Measurements from ENCODE around the gene IL34.

Gene IL34

DNA sequence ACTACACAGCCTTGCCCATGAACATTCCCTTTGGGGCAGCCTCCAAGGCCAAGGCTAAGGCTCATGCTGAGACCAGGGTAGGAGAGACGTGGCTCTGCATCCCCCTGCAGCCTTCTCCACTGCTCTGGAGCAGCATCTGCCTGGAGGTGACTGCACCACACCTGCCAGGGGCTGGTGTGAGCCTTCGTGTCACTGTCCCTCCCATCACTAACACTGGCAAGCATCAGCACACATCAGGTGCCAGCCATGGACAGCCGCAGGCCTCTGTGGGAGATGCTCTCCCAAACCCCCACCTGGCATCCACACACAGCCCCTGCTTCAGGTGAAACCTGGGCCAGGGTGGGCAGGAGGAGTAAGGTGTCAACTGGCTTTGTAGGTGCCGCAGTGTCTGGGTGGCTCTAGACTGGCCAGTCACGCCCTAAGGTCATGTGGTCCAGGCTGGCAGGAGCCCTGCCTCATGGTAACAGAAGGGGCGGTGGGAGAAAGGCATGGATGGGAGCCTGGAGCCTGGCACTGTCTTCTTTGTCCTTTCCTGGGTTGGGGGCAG is 57.5 kb downstream of the IL34 start:
- no peak for TF ChIP-seq POLR2A (IDR thresholded peaks at IDR 0.05; ENCODE audit: low read depth, low read length)
- no peak for TF ChIP-seq POLR2AphosphoS5 (IDR thresholded peaks at IDR 0.05; ENCODE audit: low read depth, low read length)
- no peak for TF ChIP-seq TAF1 (IDR thresholded peaks at IDR 0.05; ENCODE audit: borderline replicate concordance, low read depth, low read length)
- FAIRE-seq (no peak), DNase-seq (ENCODE audit: insufficient read length) (no peak)

DNA sequence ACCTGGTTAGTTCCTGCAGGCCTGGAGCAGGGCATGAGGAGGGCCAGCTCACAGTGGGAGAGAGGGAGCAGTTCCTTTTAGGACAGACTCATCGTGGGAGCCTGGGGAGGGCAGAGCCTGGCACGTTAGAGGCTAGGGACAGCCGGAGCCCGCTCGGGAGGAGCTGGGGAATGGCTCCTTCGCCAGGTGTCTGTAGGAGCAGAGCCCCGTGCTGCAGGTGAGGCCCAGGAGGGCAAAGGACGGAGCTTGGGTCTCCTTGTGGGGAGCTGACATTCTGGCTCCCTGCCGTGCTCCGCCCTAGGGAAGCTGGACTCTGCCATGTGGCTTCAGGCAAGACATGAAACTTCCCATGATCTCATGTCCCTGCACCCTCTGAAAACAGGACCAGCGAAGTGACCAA is 58.2 kb downstream of the IL34 start:
- DNase-seq (ENCODE audit: insufficient read length) (no peak), FAIRE-seq (no peak)
- TF ChIP-seq TAF1 (IDR thresholded peaks at IDR 0.05; ENCODE audit: borderline replicate concordance, low read depth, low read length) (no peak), POLR2A (IDR thresholded peaks at IDR 0.05; ENCODE audit: low read depth, low read length) (no peak), POLR2AphosphoS5 (IDR thresholded peaks at IDR 0.05; ENCODE audit: low read depth, low read length) (no peak)

GRCh38 chr16:70705056-70705455 is 58.7 kb downstream of the IL34 start:
- FAIRE-seq (no peak), DNase-seq (ENCODE audit: insufficient read length) (no peak)
- TF ChIP-seq POLR2AphosphoS5 (IDR thresholded peaks at IDR 0.05; ENCODE audit: low read depth, low read length) = no peak
- no peak for TF ChIP-seq POLR2A (IDR thresholded peaks at IDR 0.05; ENCODE audit: low read depth, low read length)
- TF ChIP-seq TAF1 (IDR thresholded peaks at IDR 0.05; ENCODE audit: borderline replicate concordance, low read depth, low read length) = no peak

GRCh38 chr16:70706948-70707465 is 60.6 kb downstream of the IL34 start:
- TF ChIP-seq TAF1 (IDR thresholded peaks at IDR 0.05; ENCODE audit: borderline replicate concordance, low read depth, low read length) (no peak), POLR2A (IDR thresholded peaks at IDR 0.05; ENCODE audit: low read depth, low read length) (no peak), POLR2AphosphoS5 (IDR thresholded peaks at IDR 0.05; ENCODE audit: low read depth, low read length) (no peak)
- FAIRE-seq (no peak), DNase-seq (ENCODE audit: insufficient read length) (no peak)

DNA sequence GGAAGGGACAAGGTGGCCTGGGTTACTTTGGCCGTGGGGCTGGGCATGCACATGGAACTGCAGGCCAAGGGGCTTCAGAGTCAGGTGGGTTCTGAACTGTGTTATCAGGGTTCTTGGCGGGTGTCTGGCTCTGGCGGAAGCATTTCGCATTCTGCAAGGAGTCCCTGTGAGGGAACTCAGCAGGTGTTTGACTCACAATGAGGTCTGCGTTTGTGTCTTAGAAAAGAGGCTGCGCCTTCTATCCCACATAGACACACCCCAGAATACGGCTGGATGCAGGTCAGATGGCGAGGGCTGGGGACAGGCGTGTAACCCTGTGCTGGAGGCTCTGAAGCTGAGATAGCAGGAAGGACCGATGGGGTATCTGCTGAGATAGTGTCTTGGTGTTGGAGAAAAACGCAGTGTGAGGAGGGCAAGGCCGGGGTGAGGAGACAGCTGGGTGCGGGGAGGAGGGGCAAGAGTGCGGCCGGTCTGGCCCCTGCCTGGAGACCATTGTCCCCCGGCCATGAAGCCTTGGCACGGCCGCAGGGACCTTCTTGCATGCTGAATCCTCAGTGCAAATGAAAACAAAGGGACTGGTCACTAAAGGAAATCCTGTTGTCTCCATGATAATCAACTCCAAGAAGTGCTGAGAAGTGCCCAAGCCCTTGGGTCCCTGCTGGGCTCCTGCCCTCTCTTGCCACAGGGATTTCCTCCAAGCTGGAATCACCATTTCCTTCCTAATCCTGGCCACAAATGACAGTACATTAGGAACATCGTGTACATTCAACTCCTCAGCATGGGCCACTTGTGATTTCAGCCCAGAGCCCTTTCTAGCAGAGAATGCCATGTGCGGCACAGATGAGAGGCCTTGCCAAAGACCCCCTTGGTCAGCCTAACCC is 62.2 kb downstream of the IL34 start:
- FAIRE-seq (no peak), DNase-seq (ENCODE audit: insufficient read length) (no peak)
- no peak for TF ChIP-seq TAF1 (IDR thresholded peaks at IDR 0.05; ENCODE audit: borderline replicate concordance, low read depth, low read length)
- no peak for TF ChIP-seq POLR2AphosphoS5 (IDR thresholded peaks at IDR 0.05; ENCODE audit: low read depth, low read length)

DNA sequence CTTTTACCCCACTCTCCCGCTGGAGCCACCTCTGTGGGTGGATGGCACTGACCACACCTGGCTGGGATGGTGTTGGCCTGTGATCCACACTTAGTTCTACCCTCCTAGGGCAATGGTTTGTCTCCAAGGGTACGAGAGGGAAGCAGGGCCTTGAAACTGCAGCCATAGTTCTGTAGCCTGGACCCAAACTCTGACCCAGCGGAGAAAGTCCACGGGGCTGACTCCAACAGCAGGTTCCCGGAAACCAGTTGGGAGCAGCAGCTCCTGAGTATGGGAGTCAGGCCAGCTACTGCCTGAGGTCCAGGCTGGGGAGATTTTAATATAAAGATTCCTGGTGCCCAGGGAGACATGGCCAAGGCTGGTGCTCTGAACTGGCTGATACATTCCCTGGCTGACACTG is 63.1 kb downstream of the IL34 start:
- FAIRE-seq (no peak), DNase-seq (ENCODE audit: insufficient read length) (no peak)
- TF ChIP-seq TAF1 (IDR thresholded peaks at IDR 0.05; ENCODE audit: borderline replicate concordance, low read depth, low read length) (no peak), POLR2A (IDR thresholded peaks at IDR 0.05; ENCODE audit: low read depth, low read length) (no peak), POLR2AphosphoS5 (IDR thresholded peaks at IDR 0.05; ENCODE audit: low read depth, low read length) (no peak)

- FAIRE-seq (no peak), DNase-seq (ENCODE audit: insufficient read length) (no peak)
- TF ChIP-seq POLR2AphosphoS5 (IDR thresholded peaks at IDR 0.05; ENCODE audit: low read depth, low read length) (no peak), TAF1 (IDR thresholded peaks at IDR 0.05; ENCODE audit: borderline replicate concordance, low read depth, low read length) (no peak)
Observed at GRCh38 chr16:70709942-70710341, 63.6 kb downstream of the IL34 start.
